Measurements from ENCODE around the gene LPAR1. TPM values are rescaled to one million over a fixed set of nuclear protein-coding genes. Genes with fewer than 3 reads are reported as not detected.

Gene LPAR1
- total RNA-seq, 1 experiment from 2014 or later, result 56.8 TPM

DNA sequence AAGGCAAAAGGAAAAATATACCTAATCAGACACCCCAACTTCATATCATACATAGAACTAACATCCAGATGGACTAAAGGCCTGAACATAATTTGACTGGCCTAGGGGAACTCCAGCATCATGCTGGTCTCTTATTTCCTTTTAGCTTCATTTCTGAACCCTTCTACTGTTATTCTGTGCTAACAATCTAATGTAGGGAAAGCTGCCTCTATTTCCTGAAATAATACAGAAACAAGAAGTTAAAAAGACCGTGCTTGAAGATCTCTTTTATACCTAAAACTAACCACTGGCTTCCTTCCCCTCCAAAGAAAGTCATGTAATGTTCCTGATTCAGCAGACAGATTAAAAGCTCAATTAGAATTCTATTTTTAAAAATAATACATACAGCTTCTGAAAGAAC, 36.7 kb downstream of the LPAR1 start:
- no peak for DNase-seq (ENCODE audit: low read depth)

- no peak for DNase-seq (ENCODE audit: low read depth)
Measured at GRCh38 chr9:111000202-111000601, 38.1 kb downstream of the LPAR1 start.

- no peak for DNase-seq (ENCODE audit: low read depth)
Measured at GRCh38 chr9:110999379-110999778, 38.9 kb downstream of the LPAR1 start.

DNA sequence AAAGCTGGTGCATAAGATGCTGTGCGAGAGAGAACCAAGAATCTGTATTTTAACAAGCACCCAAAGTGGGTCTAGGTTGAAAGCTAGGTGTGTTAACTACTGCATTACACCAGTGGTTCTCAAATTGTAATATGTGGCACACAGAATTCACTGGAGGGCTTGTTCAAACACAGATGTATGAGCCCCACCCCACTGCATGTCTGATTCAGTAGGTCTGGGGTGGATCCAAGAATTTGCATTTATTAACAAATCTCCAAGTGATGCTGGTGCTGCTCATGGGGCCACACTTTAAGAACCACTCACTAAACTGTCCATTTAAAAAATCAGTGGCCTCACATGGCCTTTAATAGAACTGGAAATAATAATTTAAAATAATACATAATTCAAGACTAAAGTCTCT, 40.4 kb downstream of the LPAR1 start:
- DNase-seq (ENCODE audit: low read depth), result peak; percentile 71

- DNase-seq (ENCODE audit: low read depth), result peak; percentile 99
Measured at GRCh38 chr9:110996436-110997220, 41.6 kb downstream of the LPAR1 start.

DNA sequence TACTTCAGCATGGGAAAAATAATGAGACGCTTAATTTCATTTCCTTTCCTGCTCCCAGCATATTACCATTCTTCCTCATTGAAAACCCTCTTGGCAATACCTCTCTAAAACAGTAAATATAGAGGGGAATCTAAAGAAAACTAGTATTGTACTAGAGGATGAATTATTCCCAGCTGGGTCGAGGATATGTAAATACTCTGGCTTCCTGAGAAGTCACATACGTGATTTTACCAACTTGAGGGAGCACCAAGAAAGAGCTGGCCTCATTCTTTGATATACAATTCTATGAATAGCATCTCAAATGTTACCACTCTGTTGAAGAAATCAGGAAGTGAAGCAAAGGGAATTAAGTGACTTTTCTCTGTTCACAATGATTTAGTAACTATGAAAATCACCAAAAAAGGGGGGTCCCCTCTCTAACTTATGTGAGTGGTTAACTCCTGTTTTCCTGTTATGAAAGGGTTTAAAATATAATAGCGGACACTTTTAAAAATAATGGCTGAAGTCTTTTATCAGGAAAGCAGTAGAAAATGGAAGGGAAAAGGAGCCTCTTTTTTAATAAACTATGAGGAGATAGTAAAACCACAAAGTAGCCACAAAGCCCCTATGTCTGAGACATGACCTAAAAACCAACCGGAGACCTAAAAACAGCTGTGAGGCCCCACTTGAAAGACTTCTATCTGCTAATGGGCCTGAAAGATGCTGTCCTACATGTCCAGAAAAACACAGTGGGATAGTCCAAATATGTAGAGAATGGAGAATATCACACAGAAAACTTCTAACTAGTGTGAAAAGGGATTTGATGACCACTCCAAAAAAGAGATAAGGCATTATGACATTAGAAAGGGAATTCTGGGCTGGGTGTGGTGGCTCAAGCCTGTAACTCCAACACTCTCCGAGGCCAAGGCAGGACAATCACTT, 42.6 kb downstream of the LPAR1 start:
- DNase-seq (ENCODE audit: low read depth), result peak; percentile 94

GRCh38 chr9:110994771-110995241, 43.5 kb downstream of the LPAR1 start:
- DNase-seq (ENCODE audit: low read depth), result peak; percentile 85

DNA sequence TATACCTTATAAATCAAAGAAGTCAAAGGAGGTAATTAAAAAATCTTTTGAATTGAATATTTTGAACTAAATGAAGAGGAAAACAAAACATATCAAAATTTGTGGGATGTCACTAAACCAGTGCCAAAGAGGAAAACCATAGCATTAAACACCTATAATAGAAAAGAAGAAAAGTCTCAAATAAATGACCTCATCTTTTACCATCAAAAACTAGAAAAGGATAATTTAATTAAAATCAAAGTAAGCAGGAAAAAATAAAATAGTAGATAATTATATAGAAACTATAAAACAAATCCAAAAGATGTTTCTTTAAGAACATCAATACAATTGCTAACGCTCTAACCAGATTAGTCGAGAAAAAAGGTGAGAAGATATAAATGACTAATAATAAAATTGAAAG, 47.8 kb downstream of the LPAR1 start:
- no peak for DNase-seq (ENCODE audit: low read depth)

- peak; percentile 35 for DNase-seq (ENCODE audit: low read depth)
Measured at GRCh38 chr9:110986529-110986928, 51.7 kb downstream of the LPAR1 start.

GRCh38 chr9:110984890-110985437, 53.3 kb downstream of the LPAR1 start:
- DNase-seq (ENCODE audit: low read depth), result no peak

- no peak for DNase-seq (ENCODE audit: low read depth)
Measured at GRCh38 chr9:110980261-110980660, 58.0 kb downstream of the LPAR1 start.

- peak; percentile 30 for DNase-seq (ENCODE audit: low read depth)
Measured at GRCh38 chr9:110979636-110980035, 58.6 kb downstream of the LPAR1 start.

DNA sequence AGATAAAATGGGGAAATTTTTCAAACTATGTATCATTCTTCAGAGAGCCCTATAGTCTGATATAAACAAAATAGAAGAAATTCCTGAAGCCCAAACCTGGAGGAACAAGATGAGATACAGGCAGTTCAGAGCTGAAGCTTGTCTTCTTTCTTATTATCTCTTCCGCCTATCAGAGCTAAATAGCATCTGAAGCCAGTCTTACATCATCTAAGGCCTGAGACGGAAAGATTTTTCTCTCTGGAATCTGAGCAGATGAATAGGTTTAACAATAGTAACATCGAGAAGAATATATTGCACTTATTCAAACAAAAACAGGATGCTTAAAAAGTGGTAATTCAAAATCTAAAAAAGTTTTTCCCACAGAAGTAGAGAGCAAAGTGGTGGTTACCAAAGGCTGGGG, 59.8 kb downstream of the LPAR1 start:
- no peak for DNase-seq (ENCODE audit: low read depth)

DNA sequence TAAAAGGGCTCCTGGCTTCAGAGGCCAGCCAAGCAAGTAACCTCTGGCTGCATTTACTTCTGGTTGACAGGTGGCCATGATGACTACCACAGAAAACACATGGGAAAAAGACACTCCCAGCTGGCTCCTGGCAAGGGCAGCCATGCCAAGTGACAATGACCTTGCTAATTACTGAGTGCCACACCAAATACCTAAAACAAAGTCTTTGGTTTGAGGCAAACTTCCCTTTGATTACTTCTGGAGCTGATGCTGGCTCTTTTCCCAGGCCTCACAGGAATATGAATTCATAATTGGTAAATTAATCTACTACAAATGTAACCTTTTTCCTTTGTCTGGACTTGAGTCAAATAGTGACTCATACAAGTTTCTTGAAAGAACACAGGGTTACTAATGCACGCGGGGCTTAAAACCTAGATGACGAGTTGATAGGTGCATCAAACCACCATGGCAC, 61.0 kb downstream of the LPAR1 start:
- peak; percentile 87 for DNase-seq (ENCODE audit: low read depth)

DNA sequence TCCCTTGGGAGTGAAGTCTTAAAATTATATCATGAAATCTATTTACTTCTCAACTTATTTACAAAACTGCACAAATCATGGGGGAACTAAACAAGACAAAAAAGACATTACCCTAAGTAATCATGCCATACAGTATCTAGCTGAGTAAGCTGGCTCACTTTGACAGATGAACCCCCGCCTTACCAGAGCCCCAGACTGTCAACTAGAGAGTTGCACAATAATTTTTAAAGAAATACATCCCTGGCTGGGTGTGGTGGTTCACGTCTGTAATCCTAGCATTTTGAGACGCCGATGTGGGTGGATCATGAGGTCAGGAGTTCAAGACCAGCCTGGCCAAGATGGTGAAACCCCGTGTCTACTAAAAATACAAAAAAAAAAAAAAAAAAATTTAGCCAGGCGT, 62.3 kb downstream of the LPAR1 start:
- DNase-seq (ENCODE audit: low read depth), result peak; percentile 61

DNA sequence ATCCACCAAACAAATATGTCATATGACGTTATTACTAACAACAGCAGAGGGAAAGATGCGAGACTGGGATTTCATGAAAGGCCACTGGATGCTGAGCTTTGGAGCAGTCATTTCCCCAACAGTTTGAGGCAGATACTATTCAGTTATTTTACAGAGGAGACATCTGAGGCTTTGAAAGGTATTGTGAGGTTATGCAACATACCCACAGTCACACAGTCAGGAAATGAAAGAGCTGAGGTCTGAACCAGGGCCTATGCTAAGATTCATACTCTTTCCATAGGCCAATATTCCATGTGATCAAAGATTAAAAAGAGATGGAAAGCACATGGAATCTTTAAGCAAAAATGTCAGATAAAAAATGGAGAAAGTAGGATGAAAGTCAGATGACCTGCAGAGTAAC, 63.0 kb downstream of the LPAR1 start:
- DNase-seq (ENCODE audit: low read depth), result no peak

GRCh38 chr9:110971705-110972104, 66.6 kb downstream of the LPAR1 start:
- DNase-seq (ENCODE audit: low read depth), result no peak

- no peak for DNase-seq (ENCODE audit: low read depth)
Measured at GRCh38 chr9:110971234-110971633, 67.0 kb downstream of the LPAR1 start.

- peak; percentile 83 for DNase-seq (ENCODE audit: low read depth)
Measured at GRCh38 chr9:110969971-110970386, 68.3 kb downstream of the LPAR1 start.

DNA sequence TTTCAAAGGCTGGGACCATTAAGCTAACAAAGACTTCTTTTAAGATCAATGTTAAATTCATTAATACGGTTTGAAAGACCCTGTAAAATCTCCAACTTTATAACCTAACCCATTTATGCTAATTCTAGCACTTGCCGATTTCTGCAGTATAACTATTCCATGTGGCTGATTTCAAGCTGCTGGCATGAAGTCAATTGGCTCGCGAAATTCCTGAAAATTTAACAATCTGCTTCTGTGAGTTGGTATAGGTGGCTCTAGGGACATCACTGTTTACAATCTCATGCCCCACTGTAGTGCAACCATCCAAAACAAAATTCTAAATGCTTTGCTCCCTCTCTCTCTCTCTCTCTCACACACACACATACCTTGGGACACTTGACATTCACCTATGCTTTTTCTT, 70.2 kb downstream of the LPAR1 start:
- DNase-seq (ENCODE audit: low read depth), result no peak

DNA sequence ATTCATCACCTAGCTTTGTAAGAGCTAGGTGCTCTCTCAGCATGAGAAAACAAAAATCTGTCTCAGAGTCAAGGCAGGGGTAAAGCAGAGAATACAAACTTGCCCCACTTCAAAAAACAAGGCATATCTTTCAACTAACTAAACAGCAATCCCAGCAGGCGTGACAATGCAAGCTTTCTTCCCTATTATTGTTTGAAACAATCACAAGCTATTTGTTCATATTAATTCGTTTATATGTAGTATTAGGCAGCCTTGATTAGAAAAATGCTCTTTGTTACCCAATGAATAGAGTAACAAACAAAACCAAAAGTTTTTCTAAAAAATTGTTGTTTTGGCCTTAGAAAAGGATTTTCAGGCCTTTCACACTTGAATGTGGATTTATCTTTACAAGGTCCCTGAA, 71.1 kb downstream of the LPAR1 start:
- DNase-seq (ENCODE audit: low read depth), result no peak

DNA sequence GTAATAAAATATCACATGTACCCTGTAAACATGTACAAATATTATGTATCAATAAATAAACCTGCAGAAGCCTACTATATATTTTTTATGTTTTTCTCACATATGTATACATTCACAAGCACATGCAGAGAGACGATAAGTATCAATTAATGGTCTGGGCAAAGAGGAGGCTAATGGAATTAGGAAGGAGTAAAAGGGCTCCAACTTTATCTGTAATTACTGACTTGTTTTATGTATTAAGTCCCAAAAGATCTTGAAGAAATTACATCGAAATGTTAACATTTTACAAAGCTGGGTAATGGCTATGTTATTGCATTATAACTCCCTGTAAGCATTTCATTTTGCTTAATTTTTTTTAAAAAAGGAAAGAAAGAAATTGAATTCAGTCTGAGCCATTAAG, 78.0 kb downstream of the LPAR1 start:
- no peak for DNase-seq (ENCODE audit: low read depth)

Measured in LHCN-M2 (cell line).